Lung (tissue), 12 donors: ENCODE data around the gene HECA. TPM values are rescaled to one million over a fixed set of nuclear protein-coding genes. Genes with fewer than 3 reads are reported as not detected.
A peak's percentile ranks its signal among the peaks of the same experiment; 100 is the strongest.
"Not testable (repeated sequence)": the region's sequence is repeated elsewhere in the genome, so short reads cannot be mapped to it uniquely, and the experiment has no call there.

Experiments used
- ATAC-seq: fragments of 200-7000 bp; cut with Tn5 transposase; one replicate; pipeline ENCODE4 v1.9.1; 2020; ENCODE audit warnings: moderate number of reproducible peaks; ENCODE audit not compliant: insufficient read depth, low FRiP score
- DNase-seq, 3 donors: peaks; one replicate each; pipeline ENCODE4 v3.0.0-alpha.2; 2013 to 2017
- H3K27ac ChIP-seq, 2 donors: one replicate each; pipeline ENCODE4 v1.5.1; 2013; ENCODE audit warnings: mild to moderate bottlenecking in 2 of 2, moderate library complexity in 2 of 2, control low read depth in 1 of 2, inconsistent platforms in 1 of 2, low read depth in 1 of 2, low read length in 1 of 2
- H3K27me3 ChIP-seq, 3 donors: one replicate each; pipeline ENCODE4 v1.5.1; 2013; ENCODE audit warnings: low read length in 2 of 3; ENCODE audit not compliant: control insufficient read depth in 3 of 3, insufficient read depth in 3 of 3
- H3K36me3 ChIP-seq, 4 donors: one replicate each; pipeline ENCODE4 v1.5.1; 2013; ENCODE audit warnings: low read length in 4 of 4, mild to moderate bottlenecking in 1 of 4, moderate library complexity in 1 of 4; ENCODE audit not compliant: control insufficient read depth in 4 of 4, insufficient read depth in 4 of 4
- H3K4me1 ChIP-seq, 5 donors: one replicate each; pipeline ENCODE4 v1.5.1; 2013; ENCODE audit warnings: low read length in 5 of 5, mild to moderate bottlenecking in 2 of 5, moderate library complexity in 1 of 5; ENCODE audit not compliant: control insufficient read depth in 5 of 5, insufficient read depth in 5 of 5
- H3K4me3 ChIP-seq: one replicate; pipeline ENCODE4 v1.5.1; 2013; ENCODE audit warnings: mild to moderate bottlenecking, control low read depth, moderate library complexity
- H3K9ac ChIP-seq, 2 donors: one replicate each; pipeline ENCODE4 v1.5.1; 2013; ENCODE audit warnings: low read length in 2 of 2, control low read depth in 1 of 2; ENCODE audit not compliant: insufficient read depth in 1 of 2
- H3K9me3 ChIP-seq, 4 donors: one replicate each; pipeline ENCODE4 v1.5.1; 2013; ENCODE audit warnings: low read length in 3 of 4, mild to moderate bottlenecking in 1 of 4, moderate library complexity in 1 of 4; ENCODE audit not compliant: control insufficient read depth in 4 of 4, insufficient read depth in 3 of 4
- WGBS, 2 donors: extraction: QIAGEN DNeasy Blood & Tissue Kit; methylation state at CpG; one replicate each; pipeline ENCODE4 v1.1.7; 2013; 5-methylcytosine and 5-hydroxymethylcytosine counted together
- polyA plus RNA-seq, 2 donors: library from polyadenylated mRNA; stranded (reverse); fragments of 200-250 nt; gene quantifications; one replicate each; pipeline ENCODE4 v1.2.1, GENCODE V29; 2013
- total RNA-seq, 2 donors: library from RNA; depleted of rRNA in 1 of 2; stranded (reverse); fragments of >200 nt in 1 of 2; gene quantifications; one replicate each; pipeline ENCODE4 v1.2.1, GENCODE V29; 2014 to 2021
- TF ChIP-seq, protein P1 (sequence below): IDR thresholded peaks from 2 replicates; pipeline ENCODE4 v1.5.1; 2012; ENCODE audit warnings: mild to moderate bottlenecking; ENCODE audit errors: control extremely low read depth, extremely low read depth
- donor health status: control.
- donor health status: control.
- donor health status: Bipolar disorder and iron deficiency.
- donor health status: healthy.
- donor health status: DM: yes; HTN: yes; CAD: no.

HECA gene
- total and polyA plus RNA-seq, 4 donors = 12.1 to 37.6 (median 21.8) TPM

DNA sequence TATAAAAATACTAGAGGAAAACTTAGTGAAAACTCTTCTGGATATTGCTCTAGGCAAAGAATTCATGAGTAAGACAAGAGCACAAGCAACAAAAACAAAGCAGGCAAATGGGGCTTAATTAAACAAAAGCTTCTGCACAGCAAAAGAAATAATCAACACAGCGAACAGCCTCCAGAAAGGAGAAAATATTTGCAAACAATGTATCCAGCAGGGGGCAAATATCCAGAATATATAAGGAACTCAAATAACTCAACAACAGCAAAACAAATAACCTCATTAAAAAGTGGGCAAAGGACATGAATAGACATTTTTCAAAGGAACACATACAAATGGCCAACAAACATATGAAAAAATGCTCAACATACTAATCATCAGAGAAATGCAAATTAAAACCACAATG is 17.1 kb upstream of the HECA start:
- no peaks in the 10 kb centered on the region for H3K4me1 ChIP-seq
- WGBS, 2 donors = 74 to 89% methylated on average over 1 of the region's 1 CpG
- no peak for ATAC-seq
- H3K9ac ChIP-seq = no peak overlapping the region
- H3K36me3 ChIP-seq = no peaks in the 10 kb centered on the region
- TF ChIP-seq, protein P1, sequence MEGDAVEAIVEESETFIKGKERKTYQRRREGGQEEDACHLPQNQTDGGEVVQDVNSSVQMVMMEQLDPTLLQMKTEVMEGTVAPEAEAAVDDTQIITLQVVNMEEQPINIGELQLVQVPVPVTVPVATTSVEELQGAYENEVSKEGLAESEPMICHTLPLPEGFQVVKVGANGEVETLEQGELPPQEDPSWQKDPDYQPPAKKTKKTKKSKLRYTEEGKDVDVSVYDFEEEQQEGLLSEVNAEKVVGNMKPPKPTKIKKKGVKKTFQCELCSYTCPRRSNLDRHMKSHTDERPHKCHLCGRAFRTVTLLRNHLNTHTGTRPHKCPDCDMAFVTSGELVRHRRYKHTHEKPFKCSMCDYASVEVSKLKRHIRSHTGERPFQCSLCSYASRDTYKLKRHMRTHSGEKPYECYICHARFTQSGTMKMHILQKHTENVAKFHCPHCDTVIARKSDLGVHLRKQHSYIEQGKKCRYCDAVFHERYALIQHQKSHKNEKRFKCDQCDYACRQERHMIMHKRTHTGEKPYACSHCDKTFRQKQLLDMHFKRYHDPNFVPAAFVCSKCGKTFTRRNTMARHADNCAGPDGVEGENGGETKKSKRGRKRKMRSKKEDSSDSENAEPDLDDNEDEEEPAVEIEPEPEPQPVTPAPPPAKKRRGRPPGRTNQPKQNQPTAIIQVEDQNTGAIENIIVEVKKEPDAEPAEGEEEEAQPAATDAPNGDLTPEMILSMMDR = no peak
- no peak overlapping the region for H3K27ac ChIP-seq
- H3K4me3 ChIP-seq = no peak overlapping the region
- H3K9me3 ChIP-seq = peaks cover 0 to 2% (median 0%) of the 10 kb centered on the region in 4 donors
- no peak for DNase-seq
- no peaks in the 10 kb centered on the region for H3K27me3 ChIP-seq

DNA sequence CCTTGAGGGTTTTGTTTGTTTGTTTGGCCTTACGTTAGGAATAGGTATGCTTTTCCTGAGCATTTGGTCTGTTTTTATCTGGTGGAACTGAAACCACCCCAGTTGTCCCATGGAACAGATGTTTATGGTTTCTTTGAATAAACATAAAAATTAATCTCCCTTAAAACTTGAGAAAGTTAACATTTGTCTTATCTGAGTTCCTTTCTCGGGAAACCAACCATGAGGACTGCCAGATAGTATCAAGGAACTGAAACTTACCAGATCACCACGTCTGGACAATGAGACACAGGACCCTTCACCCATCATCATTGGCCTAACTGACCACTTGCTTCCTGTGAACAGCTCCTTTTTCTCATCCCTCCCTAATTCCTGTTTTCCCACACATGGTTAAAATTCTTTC is 15.3 kb upstream of the HECA start:
- TF ChIP-seq, protein P1 = no peak
- Histone ChIP-seq H3K4me1 (no peaks in the 10 kb centered on the region), H3K9me3 (peaks cover 0 to 2% (median 0%) of the 10 kb centered on the region in 4 donors), H3K9ac (no peak overlapping the region), H3K27me3 (no peaks in the 10 kb centered on the region), H3K4me3 (no peak overlapping the region), H3K36me3 (no peaks in the 10 kb centered on the region), H3K27ac (no peak overlapping the region)
- ATAC-seq (no peak), DNase-seq (no peak)
- WGBS, 2 donors = 82 to 83% methylated on average over 3 of the region's 3 CpGs

DNA sequence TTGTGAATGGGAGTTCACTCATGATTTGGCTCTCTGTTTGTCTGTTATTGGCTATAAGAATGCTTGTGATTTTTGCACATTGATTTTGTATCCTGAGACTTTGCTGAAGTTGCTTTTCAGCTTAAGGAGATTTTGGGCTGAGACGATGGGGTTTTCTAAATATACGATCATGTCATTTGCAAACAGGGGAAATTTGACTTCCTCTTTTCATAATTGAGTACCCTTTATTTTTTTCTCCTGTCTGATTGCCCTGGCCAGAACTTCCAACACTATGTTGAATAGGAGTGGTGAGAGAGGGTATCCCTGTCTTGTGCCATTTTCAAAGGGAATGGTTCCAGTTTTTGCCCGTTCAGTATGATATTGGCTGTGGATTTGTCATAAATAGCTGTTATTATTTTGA is 12.1 kb upstream of the HECA start:
- H3K36me3 ChIP-seq, H3K9me3 ChIP-seq, H3K4me1 ChIP-seq, H3K9ac ChIP-seq, DNase-seq, H3K27ac ChIP-seq, H3K27me3 ChIP-seq, H3K4me3 ChIP-seq, ATAC-seq: not testable (repeated sequence)
- 33 to 40% methylated on average over 3 of the region's 3 CpGs for WGBS, 2 donors

DNA sequence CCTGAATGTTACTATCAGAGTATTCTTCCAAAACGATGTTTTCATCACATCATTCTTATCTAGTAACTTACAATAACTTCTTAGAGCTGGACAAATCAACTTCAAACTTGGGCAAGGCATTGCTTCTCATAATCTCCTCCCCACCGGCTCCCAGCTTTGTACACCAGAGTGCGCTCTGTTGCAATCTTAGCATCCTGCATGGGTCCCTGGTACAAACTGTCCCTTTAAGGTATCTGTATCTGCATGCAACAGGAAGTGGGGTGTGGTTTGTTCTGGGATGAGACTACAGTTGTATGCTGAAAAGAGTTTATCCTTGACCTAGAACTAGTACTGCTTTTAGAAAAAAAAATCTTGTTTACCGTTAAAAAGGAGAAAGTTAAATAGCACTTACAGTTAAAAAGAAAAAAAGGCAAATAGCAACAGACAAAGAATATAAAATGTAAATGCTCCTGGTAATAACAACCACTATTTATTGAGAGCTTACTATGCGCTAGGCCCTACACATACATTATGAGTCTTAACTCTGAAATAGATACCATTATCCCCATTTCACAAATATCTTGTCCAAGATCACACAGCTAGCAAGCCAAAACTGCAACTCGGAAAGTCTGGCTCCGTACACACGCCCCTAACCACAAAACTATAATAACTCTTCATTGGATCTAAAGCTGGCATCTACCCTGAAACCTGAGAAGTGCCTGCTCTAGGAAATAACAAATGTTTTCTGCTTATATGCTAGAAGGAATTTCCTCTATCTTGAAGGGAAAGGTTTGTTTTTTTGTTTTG is 9.8 kb upstream of the HECA start:
- peak in 2 of 3 donors; percentile 40 to 42 for DNase-seq
- H3K27ac ChIP-seq = no peak overlapping the region
- no peaks in the 10 kb centered on the region for H3K9me3 ChIP-seq
- no peak overlapping the region for H3K9ac ChIP-seq
- no peaks in the 10 kb centered on the region for H3K4me1 ChIP-seq
- 37 to 48% methylated on average over 8 of the region's 8 CpGs for WGBS, 2 donors
- H3K27me3 ChIP-seq = no peaks in the 10 kb centered on the region
- TF ChIP-seq, protein P1 = peak; percentile 52
- H3K36me3 ChIP-seq = no peaks in the 10 kb centered on the region
- ATAC-seq = peak; percentile 91
- H3K4me3 ChIP-seq = no peak overlapping the region
